Epithelial cell of esophagus (primary cell): ENCODE data around the gene BABAM1.

Experiments
- DNase-seq: peaks from one replicate; pipeline ENCODE4 v3.0.0; 2010; ENCODE audit warnings: low read depth
- H3K4me3 ChIP-seq: 2 replicates; pipeline ENCODE4 v1.5.1; 2011; ENCODE audit warnings: mild to moderate bottlenecking, low read length, control low read depth
- TF ChIP-seq, protein P1 (sequence below): IDR thresholded peaks from 2 replicates; pipeline ENCODE4 v1.5.1; 2011; ENCODE audit warnings: low read depth, mild to moderate bottlenecking, low read length, control low read depth, inconsistent platforms; ENCODE audit not compliant: insufficient read depth; ENCODE audit errors: missing control alignments

Gene BABAM1

GRCh38 chr19:17237747-17238706 lies 29.2 kb upstream of the BABAM1 start:
- TF ChIP-seq, protein P1, sequence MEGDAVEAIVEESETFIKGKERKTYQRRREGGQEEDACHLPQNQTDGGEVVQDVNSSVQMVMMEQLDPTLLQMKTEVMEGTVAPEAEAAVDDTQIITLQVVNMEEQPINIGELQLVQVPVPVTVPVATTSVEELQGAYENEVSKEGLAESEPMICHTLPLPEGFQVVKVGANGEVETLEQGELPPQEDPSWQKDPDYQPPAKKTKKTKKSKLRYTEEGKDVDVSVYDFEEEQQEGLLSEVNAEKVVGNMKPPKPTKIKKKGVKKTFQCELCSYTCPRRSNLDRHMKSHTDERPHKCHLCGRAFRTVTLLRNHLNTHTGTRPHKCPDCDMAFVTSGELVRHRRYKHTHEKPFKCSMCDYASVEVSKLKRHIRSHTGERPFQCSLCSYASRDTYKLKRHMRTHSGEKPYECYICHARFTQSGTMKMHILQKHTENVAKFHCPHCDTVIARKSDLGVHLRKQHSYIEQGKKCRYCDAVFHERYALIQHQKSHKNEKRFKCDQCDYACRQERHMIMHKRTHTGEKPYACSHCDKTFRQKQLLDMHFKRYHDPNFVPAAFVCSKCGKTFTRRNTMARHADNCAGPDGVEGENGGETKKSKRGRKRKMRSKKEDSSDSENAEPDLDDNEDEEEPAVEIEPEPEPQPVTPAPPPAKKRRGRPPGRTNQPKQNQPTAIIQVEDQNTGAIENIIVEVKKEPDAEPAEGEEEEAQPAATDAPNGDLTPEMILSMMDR = no peak
- DNase-seq = no peak
- no peak overlapping the region for H3K4me3 ChIP-seq

- no peak overlapping the region for H3K4me3 ChIP-seq
- DNase-seq = no peak
- TF ChIP-seq, protein P1 = no peak
Measured at GRCh38 chr19:17240062-17240752, 27.0 kb upstream of the BABAM1 start.

- DNase-seq = no peak
- H3K4me3 ChIP-seq = no peak overlapping the region
- TF ChIP-seq, protein P1 = no peak
Measured at GRCh38 chr19:17240826-17241399, 26.3 kb upstream of the BABAM1 start.

- no peak overlapping the region for H3K4me3 ChIP-seq
- no peak for DNase-seq
- TF ChIP-seq, protein P1 = no peak
Measured at GRCh38 chr19:17242431-17243208, 24.6 kb upstream of the BABAM1 start.

- TF ChIP-seq, protein P1 = no peak
- peak overlapping the region; percentile 90 for H3K4me3 ChIP-seq
- DNase-seq = no peak
Measured at GRCh38 chr19:17243211-17243829, 23.9 kb upstream of the BABAM1 start.
